Measurements from ENCODE around the gene NAPB. TPM values are rescaled to one million over a fixed set of nuclear protein-coding genes. Genes with fewer than 3 reads are reported as not detected.
A peak's percentile ranks its signal among the peaks of the same experiment; 100 is the strongest.
"Not testable (repeated sequence)": the region's sequence is repeated elsewhere in the genome, so short reads cannot be mapped to it uniquely, and the experiment has no call there.

The NAPB gene
- total and polyA plus RNA-seq, 7 donors: 3.9 to 22.9 (median 14.4) TPM

GRCh38 chr20:23350196-23350903 lies 70.9 kb downstream of the NAPB start, which contains the start of gene NXT1:
Gene NXT1, plus strand, starts transcription at chr20:23350791. Its CDS starts 3,251 bp downstream, at chr20:23354042.
- WGBS, 2 donors: 0% methylated on average over 65 of the region's 65 CpGs
- Histone ChIP-seq H3K36me3 (peaks cover 0 to 17% (median 7%) of the 10 kb centered on the region in 4 donors), H3K9me3 (no peaks in the 10 kb centered on the region), H3K27ac (peak within 1 kb of the TSS; percentile 91 to 100 (median 99)), H3K27me3 (no peaks in the 10 kb centered on the region), H3K4me1 (peaks cover 0 to 32% (median 22%) of the 10 kb centered on the region in 4 donors), H3K4me3 (peak within 1 kb of the TSS; percentile 67 to 98 (median 82))
- intact Hi-C loops (cut with DNase I): loop anchor here (1.0 to 10.0 kb wide), 5 partner anchors 71 to 1704 kb away; partner anchors contain the start of genes ACSS1 and NAPB
- DNase-seq: peak; percentile 99
- peak; percentile 93 to 97 (median 94) for TF ChIP-seq POLR2AphosphoS5 (IDR thresholded peaks at IDR 0.05)
- TF ChIP-seq CTCF (IDR thresholded peaks at IDR 0.05): no peak
- TF ChIP-seq EP300 (IDR thresholded peaks at IDR 0.05): peak in 1 of 4 donors; percentile 9
- TF ChIP-seq POLR2A (IDR thresholded peaks at IDR 0.05): peak; percentile 61 to 80

- peak overlapping the region; percentile 91 to 100 (median 99) for H3K27ac ChIP-seq
- intact Hi-C loops (cut with DNase I): loop anchor here (1.0 to 10.0 kb wide), 5 partner anchors 72 to 1705 kb away; partner anchors contain the start of genes ACSS1 and NAPB
- DNase-seq: no peak
- H3K27me3 ChIP-seq: no peaks in the 10 kb centered on the region
- H3K9me3 ChIP-seq: no peaks in the 10 kb centered on the region
- H3K36me3 ChIP-seq: peaks cover 0 to 9% (median 3%) of the 10 kb centered on the region in 4 donors
- WGBS, 2 donors: 6 to 9% methylated on average over 23 of the region's 23 CpGs
- TF ChIP-seq CTCF (IDR thresholded peaks at IDR 0.05) (peak; percentile 41 to 63 (median 56)), POLR2AphosphoS5 (IDR thresholded peaks at IDR 0.05) (no peak), POLR2A (IDR thresholded peaks at IDR 0.05) (no peak)
- H3K4me3 ChIP-seq: peak overlapping the region; percentile 67 to 98 (median 82)
- H3K4me1 ChIP-seq: peaks cover 0 to 32% (median 22%) of the 10 kb centered on the region in 4 donors
These were observed 71.7 kb downstream of the NAPB start for GRCh38 chr20:23349338-23350195.

- intact Hi-C loops (cut with DNase I): not testable (repeated sequence)
These were observed 72.8 kb downstream of the NAPB start for GRCh38 chr20:23348510-23348909.

GRCh38 chr20:23347791-23348190 lies 73.5 kb downstream of the NAPB start:
- no peak for TF ChIP-seq CTCF (IDR thresholded peaks at IDR 0.05)
- TF ChIP-seq POLR2AphosphoS5 (IDR thresholded peaks at IDR 0.05): no peak
- no peak for TF ChIP-seq EP300 (IDR thresholded peaks at IDR 0.05)
- TF ChIP-seq POLR2A (IDR thresholded peaks at IDR 0.05): no peak
- Histone ChIP-seq H3K9me3 (no peaks in the 10 kb centered on the region), H3K27me3 (no peaks in the 10 kb centered on the region), H3K36me3 (no peaks in the 10 kb centered on the region), H3K27ac (no peak overlapping the region), H3K4me3 (no peak overlapping the region), H3K4me1 (peaks cover 0 to 32% (median 21%) of the 10 kb centered on the region in 4 donors)
- intact Hi-C loops (cut with DNase I): no loop called here
- WGBS, 2 donors: 96 to 98% methylated on average over 6 of the region's 6 CpGs
- no peak for DNase-seq

More at GRCh38 chr20:23348510-23348909, 72.8 kb downstream of the NAPB start:
- not testable (repeated sequence) for H3K9me3 ChIP-seq, H3K27me3 ChIP-seq, DNase-seq, H3K36me3 ChIP-seq, H3K4me3 ChIP-seq
- Histone ChIP-seq H3K4me1 (peaks cover 0 to 32% (median 22%) of the 10 kb centered on the region in 4 donors), H3K27ac (peak overlapping the region; percentile 91 to 100 (median 99))
- WGBS, 2 donors: 59 to 86% methylated on average over 6 of the region's 6 CpGs

GRCh38 chr20:23346002-23346401 lies 75.3 kb downstream of the NAPB start:
- intact Hi-C loops (cut with DNase I): no loop called here
- 90 to 92% methylated on average over 4 of the region's 4 CpGs for WGBS, 2 donors

More at GRCh38 chr20:23346002-23346401, 75.3 kb downstream of the NAPB start:
- H3K4me1 ChIP-seq: peaks cover 0 to 14% (median 8%) of the 10 kb centered on the region in 4 donors
- H3K36me3 ChIP-seq: no peaks in the 10 kb centered on the region
- no peaks in the 10 kb centered on the region for H3K27me3 ChIP-seq
- no peak for TF ChIP-seq POLR2AphosphoS5 (IDR thresholded peaks at IDR 0.05)
- no peak for TF ChIP-seq POLR2A (IDR thresholded peaks at IDR 0.05)
- TF ChIP-seq EP300 (IDR thresholded peaks at IDR 0.05): no peak
- no peak for TF ChIP-seq CTCF (IDR thresholded peaks at IDR 0.05)
- H3K27ac ChIP-seq: no peak overlapping the region
- H3K4me3 ChIP-seq: no peak overlapping the region
- no peak for DNase-seq
- no peaks in the 10 kb centered on the region for H3K9me3 ChIP-seq

All from sigmoid colon (tissue), 7 donors.